Thyroid gland (tissue), 4 donors: ENCODE results near the gene HCFC1. TPM values are rescaled to one million over a fixed set of nuclear protein-coding genes. Genes with fewer than 3 reads are reported as not detected.

Experiments
- DNase-seq, 2 donors: peaks; one replicate each; pipeline ENCODE4 v3.0.0-alpha.2; 2019
- H3K27ac ChIP-seq, 3 donors: fragments of 200-600 bp; sonication (generic); 1 replicate in 2 of 3; 2 replicates in 1 of 3; pipeline ENCODE4 v1.5.1; 2016 to 2019; ENCODE audit warnings: mild to moderate bottlenecking in 1 of 3, moderate library complexity in 1 of 3
- H3K27me3 ChIP-seq: fragments of 200-600 bp; sonication (generic); one replicate; pipeline ENCODE4 v1.5.1; 2019
- H3K36me3 ChIP-seq, 2 donors: fragments of 200-600 bp; sonication (generic); one replicate each; pipeline ENCODE4 v1.5.1; 2016 to 2019
- H3K4me1 ChIP-seq, 2 donors: fragments of 200-600 bp; sonication (generic); one replicate each; pipeline ENCODE4 v1.5.1; 2017 to 2019
- H3K4me3 ChIP-seq, 3 donors: fragments of 200-600 bp; sonication (generic); replicated peaks in 1 of 3; 1 replicate in 2 of 3; 2 replicates in 1 of 3; pipeline ENCODE4 v1.5.1; 2016; ENCODE audit warnings: mild to moderate bottlenecking in 1 of 3
- H3K9me3 ChIP-seq: fragments of 200-600 bp; sonication (generic); one replicate; pipeline ENCODE4 v1.5.1; 2017
- CTCF ChIP-seq, 6 experiments: fragments of 200-600 bp in 3 of 6; fragments of 450-650 bp in 3 of 6; sonication (generic) in 3 of 6; IDR thresholded peaks; one replicate each; pipeline ENCODE4 v1.5.1; 2016 to 2019; ENCODE audit warnings: antibody characterized with exemption in 6 of 6, mild to moderate bottlenecking in 2 of 6, inconsistent platforms in 1 of 6, moderate library complexity in 1 of 6
- POLR2A ChIP-seq, 2 donors: fragments of 450-650 bp; IDR thresholded peaks; one replicate each; pipeline ENCODE4 v1.6.1; 2017; ENCODE audit warnings: antibody characterized with exemption in 2 of 2, mild to moderate bottlenecking in 2 of 2, moderate library complexity in 1 of 2
- WGBS, 2 donors: methylation state at CpG; one replicate each; pipeline ENCODE4 v1.1.5; 2017; 5-methylcytosine and 5-hydroxymethylcytosine counted together
- intact Hi-C: fragments of 100-400 bp; cut with DNase I; formaldehyde crosslinking; loops from one replicate; pipeline ENCODE4 v1.15.1; 2023
- total RNA-seq, 4 donors: library from RNA; depleted of rRNA; stranded (reverse); fragments of >200 nt; gene quantifications; one replicate each; pipeline ENCODE4 v1.2.3, GENCODE V29; 2016

Gene HCFC1
- total RNA-seq, 4 donors from 2014 or later, result 23.5 to 119 (median 52.3) TPM

DNA sequence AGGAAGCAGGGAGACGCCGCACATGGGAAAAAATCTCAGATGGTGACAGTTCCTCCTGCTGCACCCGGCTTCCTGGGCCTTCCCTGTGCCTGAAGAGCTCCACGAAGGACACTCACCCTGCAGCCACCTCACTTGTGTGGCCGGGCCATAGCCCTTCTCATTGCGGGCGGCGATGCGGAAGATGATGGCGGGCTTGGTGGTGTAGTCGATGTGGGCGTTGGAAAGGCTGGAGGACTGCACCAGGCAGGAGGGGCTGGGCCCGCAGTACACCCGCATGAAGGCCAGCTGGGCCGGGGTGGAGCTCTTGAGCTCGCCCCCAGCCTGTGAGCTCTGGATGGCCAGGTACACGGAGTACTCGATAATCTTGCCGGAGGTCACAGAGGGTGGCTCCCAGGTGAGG is 21.5 kb downstream of the HCFC1 start:
- TF ChIP-seq POLR2A (IDR thresholded peaks at IDR 0.05) (no peak), CTCF (IDR thresholded peaks at IDR 0.05) (no peak)
- WGBS, 2 donors, result 81 to 100% methylated on average over 3 to 17 of the region's 19 CpGs
- no peak overlapping the region for H3K27ac ChIP-seq
- H3K27me3 ChIP-seq, result no peaks in the 10 kb centered on the region
- H3K36me3 ChIP-seq, result peaks cover 52 to 54% of the 10 kb centered on the region in 2 donors
- H3K4me3 ChIP-seq, result no peak overlapping the region
- no peak for DNase-seq
- H3K9me3 ChIP-seq, result no peaks in the 10 kb centered on the region
- intact Hi-C loops, result loop anchor here (5.0 to 10.0 kb wide), 2 partner anchors 183 to 415 kb away; no protein-coding TSS in a partner anchor
- H3K4me1 ChIP-seq, result no peaks in the 10 kb centered on the region

- 60 to 67% methylated on average over 16 to 22 of the region's 30 CpGs for WGBS, 2 donors
- H3K36me3 ChIP-seq, result peaks cover 42 to 44% of the 10 kb centered on the region in 2 donors
- H3K27ac ChIP-seq, result no peak overlapping the region
- no peaks in the 10 kb centered on the region for H3K9me3 ChIP-seq
- peaks cover 0 to 1% of the 10 kb centered on the region in 2 donors for H3K4me1 ChIP-seq
- TF ChIP-seq POLR2A (IDR thresholded peaks at IDR 0.05) (no peak), CTCF (IDR thresholded peaks at IDR 0.05) (no peak)
- H3K4me3 ChIP-seq, result no peak overlapping the region
- H3K27me3 ChIP-seq, result no peaks in the 10 kb centered on the region
- intact Hi-C loops, result no loop called here
- no peak for DNase-seq
Observed at GRCh38 chrX:153948847-153949805, 22.5 kb downstream of the HCFC1 start.

DNA sequence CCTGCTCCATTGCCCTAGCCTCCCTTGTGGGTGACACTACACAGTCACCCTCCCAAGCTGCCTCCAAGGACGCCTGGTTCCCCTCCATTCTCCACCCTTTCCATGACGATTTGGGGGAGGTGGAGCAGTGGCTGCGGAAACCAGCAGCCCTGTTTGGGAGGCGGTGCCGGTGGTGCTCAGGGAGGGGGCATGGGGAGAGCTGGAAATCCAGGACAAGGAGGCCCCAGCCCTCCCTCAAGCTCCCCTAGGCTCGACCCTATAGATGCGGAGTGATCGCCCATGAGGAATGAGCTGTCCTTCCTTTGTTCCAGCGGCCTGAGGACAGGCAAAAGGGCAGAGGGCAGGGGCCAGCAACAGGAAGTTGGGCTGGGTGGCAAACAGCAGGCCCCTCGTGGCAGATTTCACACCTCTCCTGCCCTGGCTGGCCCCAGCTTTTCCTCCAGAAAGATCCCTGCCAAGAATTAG is 23.6 kb downstream of the HCFC1 start:
- WGBS, 2 donors, result 63 to 73% methylated on average over 2 to 4 of the region's 10 CpGs
- H3K27ac ChIP-seq, result peak overlapping the region in 1 of 3 donors; percentile 33
- intact Hi-C loops, result no loop called here
- peaks cover 0 to 4% of the 10 kb centered on the region in 2 donors for H3K4me1 ChIP-seq
- no peaks in the 10 kb centered on the region for H3K9me3 ChIP-seq
- DNase-seq, result no peak
- TF ChIP-seq POLR2A (IDR thresholded peaks at IDR 0.05), result no peak
- no peak for TF ChIP-seq CTCF (IDR thresholded peaks at IDR 0.05)
- no peak overlapping the region for H3K4me3 ChIP-seq
- no peaks in the 10 kb centered on the region for H3K27me3 ChIP-seq
- peaks cover 35 to 38% of the 10 kb centered on the region in 2 donors for H3K36me3 ChIP-seq

DNA sequence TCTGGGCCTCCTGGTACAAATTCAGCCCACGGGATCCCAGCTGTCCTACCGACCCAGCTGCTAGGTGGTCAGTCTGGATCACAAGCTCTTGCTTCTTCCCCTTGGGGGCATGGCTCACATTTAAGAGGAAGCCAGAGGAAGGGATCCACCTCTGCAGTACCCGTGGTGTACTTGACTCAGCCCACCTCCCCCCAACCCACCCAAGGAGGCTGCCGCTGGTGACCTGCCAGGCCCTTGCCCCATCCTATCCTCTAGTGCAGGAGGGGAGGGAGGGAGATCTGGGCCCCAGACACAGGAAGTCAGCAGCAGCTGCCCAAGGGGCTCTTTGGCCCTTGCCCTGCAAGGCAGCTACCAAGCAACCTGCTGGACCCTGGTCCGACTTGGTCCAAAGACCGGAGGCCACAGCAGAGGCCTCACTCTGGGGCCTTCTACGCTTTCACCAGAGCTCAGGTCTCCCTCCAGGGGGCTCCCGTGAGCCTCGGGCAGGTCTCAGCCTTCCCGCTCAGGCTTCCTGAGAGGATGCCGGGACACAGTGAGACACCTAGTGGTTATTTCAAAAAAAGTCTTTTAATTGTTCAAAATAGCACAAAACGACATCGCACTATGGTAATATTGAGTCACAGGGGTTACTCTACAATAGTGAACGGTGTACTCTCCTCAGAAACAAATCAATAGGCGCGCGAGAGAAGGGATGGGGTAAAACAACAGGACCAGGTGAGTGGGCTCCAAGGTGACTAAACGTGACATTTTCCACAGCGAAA is 24.4 kb downstream of the HCFC1 start:
- Histone ChIP-seq H3K4me3 (no peak overlapping the region), H3K4me1 (peaks cover 0 to 4% of the 10 kb centered on the region in 2 donors), H3K27ac (peak overlapping the region in 1 of 3 donors; percentile 33), H3K36me3 (peaks cover 29 to 31% of the 10 kb centered on the region in 2 donors), H3K27me3 (no peaks in the 10 kb centered on the region), H3K9me3 (no peaks in the 10 kb centered on the region)
- DNase-seq, result peak; percentile 46 to 50
- peak in 5 of 6 experiments; percentile 10 to 57 (median 55) for TF ChIP-seq CTCF (IDR thresholded peaks at IDR 0.05)
- TF ChIP-seq POLR2A (IDR thresholded peaks at IDR 0.05), result no peak
- intact Hi-C loops, result no loop called here
- WGBS, 2 donors, result 36 to 58% methylated on average over 12 to 13 of the region's 19 CpGs
